Colon (tissue), 2 donors: ENCODE data around the gene TRPC4AP.
"Not testable (repeated sequence)": the region's sequence is repeated elsewhere in the genome, so short reads cannot be mapped to it uniquely, and the experiment has no call there.

ENCODE experiments used
- FAIRE-seq: peaks from 2 replicates; lab custom pipeline; 2012; peaks lifted over from hg19 to GRCh38; lab: Jason Lieb, UNC
- donor health status: control.
- donor health status: control.

TRPC4AP gene, protein sequence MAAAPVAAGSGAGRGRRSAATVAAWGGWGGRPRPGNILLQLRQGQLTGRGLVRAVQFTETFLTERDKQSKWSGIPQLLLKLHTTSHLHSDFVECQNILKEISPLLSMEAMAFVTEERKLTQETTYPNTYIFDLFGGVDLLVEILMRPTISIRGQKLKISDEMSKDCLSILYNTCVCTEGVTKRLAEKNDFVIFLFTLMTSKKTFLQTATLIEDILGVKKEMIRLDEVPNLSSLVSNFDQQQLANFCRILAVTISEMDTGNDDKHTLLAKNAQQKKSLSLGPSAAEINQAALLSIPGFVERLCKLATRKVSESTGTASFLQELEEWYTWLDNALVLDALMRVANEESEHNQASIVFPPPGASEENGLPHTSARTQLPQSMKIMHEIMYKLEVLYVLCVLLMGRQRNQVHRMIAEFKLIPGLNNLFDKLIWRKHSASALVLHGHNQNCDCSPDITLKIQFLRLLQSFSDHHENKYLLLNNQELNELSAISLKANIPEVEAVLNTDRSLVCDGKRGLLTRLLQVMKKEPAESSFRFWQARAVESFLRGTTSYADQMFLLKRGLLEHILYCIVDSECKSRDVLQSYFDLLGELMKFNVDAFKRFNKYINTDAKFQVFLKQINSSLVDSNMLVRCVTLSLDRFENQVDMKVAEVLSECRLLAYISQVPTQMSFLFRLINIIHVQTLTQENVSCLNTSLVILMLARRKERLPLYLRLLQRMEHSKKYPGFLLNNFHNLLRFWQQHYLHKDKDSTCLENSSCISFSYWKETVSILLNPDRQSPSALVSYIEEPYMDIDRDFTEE

DNA sequence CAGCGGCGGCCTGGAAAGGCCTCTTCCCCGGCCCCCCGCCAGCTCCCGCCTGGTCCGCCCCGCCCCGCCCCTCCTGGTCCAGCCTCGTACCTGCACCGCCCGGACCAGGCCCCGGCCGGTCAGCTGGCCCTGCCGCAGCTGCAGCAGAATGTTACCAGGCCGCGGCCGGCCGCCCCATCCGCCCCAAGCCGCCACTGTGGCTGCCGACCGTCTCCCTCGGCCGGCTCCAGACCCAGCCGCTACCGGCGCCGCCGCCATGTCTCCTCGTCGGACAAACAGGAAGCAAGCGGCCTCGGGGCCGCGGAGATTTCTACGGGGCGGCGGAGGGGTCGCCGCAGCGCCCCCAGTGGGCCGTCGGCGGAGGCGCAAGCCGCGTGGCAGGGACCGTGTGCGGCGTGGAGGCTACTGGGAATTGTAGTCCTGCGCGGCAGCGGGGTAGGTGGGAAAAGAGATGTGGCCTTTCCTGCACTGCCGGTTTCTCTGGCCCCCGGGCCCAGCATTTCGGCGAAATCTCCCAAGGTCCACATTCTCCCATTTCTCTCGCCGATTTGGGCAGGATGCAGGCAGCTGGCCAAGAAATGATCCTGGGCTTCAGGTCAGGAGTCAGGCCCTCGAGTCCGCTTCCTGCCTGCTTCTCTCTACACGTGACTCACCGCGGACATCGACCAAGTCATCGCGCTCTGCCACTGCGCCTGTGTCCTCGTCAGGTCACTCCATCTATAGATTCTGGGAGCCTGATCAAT is at the start of gene TRPC4AP:
TSS of gene TRPC4AP (minus strand) at position 284 of the 743 bp plus-strand sequence. CDS start at position 258, 26 bp downstream.
- FAIRE-seq = no peak

DNA sequence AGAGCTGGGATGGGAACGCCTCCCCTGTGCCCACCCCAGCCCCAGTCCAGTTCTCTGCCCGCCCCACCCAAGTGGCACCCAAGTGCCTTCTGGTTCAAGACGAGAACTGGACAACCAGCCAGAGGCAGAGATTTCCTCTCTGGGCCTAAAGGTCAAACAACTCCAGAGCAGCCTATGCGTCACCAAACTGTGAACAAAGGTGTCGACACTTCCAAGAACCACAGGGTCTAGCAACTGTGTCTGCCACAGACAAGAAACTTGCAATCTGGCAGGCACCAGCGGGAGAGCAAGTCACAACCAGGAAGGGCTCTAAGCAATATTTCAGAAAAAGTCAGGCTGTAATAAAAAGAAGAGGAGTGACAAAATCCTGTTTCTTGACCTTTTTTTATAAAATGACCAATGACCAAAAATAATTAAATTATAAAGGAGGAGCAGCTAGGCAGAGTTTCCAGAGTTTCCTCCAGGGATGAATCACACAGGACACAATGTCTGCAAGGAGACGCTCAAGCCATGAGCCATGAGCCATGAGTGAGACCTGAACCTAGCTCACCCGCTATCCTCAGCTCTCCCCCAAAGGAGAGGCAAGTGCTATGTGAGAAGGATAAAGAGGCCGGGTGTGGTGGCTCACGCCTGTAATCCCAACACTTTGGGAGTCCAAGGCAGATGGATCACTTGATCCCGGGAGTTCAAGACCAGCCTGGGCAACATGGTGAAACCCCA is 43.4 kb upstream of the TRPC4AP start:
- FAIRE-seq = no peak

DNA sequence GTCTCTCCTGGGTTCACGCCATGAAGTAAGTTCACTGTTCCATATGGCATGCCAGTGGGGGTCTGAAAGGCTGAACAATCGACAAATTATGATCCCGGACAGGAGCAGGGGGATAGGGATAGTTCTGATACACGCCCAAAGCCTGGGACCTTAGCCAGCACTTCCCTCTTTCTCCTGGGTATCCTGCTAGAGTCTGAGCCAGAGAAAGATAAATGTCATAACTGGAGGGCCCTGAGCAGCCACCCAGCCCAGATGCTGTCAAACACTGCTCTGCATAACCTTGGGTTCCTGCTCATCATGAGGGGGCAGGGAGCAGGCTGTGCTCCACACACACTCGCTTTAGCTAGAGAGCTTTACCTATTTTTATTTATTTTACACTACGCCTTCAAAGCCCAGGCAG is 42.3 kb upstream of the TRPC4AP start:
- FAIRE-seq = no peak

DNA sequence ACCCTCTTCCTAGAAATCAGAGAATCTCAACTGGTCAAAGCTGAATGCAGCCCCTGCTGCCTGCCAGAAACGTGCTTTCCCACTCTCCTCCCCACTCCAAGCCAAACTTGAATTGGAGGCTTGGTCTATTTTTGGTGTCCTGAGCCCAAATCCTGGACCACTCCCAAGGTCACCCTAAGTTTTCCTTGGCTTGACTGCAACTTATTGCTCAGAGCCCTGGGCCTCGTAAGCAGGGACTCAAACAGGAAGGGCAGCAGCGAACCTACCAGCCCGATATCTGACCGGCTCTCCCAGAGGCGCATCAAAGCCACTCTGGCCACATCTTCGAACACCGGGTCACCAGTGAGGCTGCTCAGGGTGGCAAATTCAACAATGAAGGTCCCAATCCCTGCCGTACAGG is 41.9 kb upstream of the TRPC4AP start:
- no peak for FAIRE-seq

DNA sequence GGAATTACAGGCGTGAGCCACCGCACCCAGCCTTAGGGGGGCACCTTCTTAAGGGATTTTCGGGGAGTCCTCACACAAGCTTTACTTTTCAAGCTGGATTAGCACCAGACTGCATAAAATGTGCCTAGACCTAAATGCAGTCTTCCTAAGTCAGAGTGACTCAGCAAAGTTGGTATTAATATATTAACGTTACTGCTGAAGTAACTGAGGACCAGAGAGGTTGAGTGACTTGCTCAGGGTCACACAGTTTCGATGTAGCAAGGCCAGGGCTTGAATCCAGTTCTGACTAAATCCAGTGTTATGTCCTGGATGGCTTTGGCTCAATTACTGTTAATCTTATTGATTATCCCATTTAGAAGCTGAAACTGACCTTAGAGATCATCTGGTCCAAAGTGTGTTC is 41.1 kb upstream of the TRPC4AP start:
- no peak for FAIRE-seq

DNA sequence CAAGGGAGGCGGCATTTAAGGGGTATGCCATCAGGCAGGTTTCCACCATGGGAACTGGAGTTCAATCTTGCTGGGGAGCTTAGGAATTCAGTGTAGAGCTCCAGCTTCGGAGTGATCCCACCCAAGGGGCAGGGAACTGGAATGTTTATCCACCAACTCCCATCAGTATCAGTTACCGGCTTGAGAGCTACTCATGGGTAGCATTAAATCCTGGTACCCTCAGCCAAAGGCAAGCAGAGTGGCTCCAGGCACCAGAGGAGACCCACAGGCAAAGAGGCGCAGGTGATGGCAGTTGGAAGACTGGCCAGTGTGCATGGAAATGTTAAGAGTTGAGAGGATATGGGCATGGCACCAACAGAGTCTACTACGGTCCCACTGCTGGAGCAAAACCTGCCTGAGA is 40.4 kb upstream of the TRPC4AP start:
- FAIRE-seq = no peak

DNA sequence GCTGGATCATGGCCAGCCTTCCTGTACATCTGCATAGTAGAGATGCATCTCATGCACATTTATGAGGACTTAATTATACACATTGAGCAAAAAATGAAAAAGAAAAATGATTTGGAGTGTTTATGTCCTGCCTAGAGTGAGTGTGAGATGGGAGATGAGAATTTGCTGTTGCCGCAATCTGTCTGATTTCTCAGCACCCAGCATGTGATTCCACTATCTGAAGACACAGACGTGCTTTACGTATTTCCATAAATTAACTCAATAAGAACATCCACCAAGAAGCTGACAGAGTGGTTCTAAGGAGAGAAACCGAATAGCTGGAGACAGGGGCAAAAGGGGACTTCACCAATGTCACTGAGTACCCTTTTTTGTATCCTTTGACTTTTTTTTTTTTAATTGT is 39.3 kb upstream of the TRPC4AP start:
- no peak for FAIRE-seq

DNA sequence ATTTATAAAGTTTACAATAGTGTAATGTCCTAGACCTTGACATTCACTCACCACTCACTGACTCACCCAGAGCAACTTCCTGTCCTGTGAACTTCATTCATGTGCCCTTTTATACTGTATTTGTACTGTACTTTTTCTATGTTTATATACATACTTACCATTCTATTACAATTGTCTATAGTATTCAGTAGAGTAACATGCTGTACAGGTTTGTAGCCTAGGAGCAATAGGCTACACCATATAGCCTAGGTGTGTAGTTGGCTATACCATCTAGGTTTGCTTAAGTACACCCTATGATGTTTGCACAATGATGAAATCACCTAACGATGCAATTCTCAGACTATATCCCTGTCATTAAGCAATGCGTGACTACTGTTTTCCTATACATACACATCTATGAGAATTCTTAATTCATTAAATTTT is 37.1 kb upstream of the TRPC4AP start:
- FAIRE-seq = no peak

DNA sequence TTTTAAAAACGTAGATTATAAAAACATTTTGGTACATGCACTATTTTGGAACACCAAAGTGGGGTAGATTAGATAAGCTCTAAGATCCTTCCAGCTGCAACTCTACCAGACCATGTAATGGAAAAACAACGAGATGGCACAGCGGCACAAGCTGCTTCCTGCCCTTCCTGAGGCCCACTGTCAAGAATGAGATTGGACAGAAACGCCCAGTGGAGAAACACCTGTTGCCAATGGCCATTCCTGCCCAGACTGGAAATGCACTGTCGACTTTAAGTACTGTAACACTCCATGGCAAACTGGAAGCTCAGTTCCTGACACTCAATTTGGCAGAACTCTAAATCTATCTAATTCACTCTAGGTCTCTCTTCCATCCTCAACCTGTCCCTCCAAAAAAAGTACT is 33.1 kb upstream of the TRPC4AP start:
- no peak for FAIRE-seq

DNA sequence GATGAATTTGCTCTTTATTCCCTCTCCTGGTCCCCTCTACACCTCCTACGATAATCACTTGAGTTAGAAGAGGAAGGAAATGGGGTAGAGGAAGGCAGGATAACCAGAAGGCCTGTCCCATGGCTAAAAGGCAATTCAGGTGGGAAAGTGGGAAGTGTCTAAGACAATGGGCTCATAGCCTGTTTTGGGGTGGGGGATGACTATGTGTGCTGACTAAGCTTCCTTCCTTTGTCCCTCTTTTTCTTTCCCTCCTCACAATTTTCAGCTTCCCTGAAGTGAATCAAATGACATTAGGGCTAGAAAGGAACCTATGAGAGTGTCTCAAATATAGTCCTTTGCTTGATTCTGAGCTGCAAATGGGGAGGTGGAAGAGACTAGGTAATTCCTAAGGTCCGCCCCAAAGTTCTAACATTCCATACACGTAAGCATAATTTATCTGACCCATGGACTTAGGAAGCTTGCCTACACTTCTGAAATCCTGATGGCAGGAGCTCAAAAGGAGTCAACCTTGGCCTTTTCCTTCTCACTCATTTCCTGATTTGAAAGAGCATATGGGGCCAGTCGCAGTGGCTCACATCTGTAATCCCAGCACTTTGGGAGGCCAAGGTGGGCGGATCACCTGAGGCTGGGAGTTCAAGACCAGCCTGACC is 30.3 kb upstream of the TRPC4AP start:
- FAIRE-seq = no peak

DNA sequence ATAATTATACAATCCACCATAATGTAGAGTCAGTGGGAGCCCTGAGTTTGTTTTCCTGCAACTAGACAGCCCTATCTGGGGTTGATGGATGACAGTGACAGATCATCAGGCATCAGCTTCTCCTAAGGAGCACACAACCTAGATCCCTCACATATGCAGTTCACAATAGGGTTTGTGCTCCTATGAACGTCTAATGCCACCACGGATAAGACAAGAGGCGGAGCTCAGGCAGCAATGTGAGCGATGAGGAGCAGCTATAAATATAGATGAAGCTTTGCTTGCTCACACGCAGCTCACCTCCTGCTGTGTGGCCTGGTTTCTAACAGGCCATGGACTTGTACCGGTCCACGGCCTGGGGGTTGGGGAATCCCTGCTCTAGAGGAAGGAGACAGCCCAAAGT is 28.6 kb upstream of the TRPC4AP start:
- no peak for FAIRE-seq

DNA sequence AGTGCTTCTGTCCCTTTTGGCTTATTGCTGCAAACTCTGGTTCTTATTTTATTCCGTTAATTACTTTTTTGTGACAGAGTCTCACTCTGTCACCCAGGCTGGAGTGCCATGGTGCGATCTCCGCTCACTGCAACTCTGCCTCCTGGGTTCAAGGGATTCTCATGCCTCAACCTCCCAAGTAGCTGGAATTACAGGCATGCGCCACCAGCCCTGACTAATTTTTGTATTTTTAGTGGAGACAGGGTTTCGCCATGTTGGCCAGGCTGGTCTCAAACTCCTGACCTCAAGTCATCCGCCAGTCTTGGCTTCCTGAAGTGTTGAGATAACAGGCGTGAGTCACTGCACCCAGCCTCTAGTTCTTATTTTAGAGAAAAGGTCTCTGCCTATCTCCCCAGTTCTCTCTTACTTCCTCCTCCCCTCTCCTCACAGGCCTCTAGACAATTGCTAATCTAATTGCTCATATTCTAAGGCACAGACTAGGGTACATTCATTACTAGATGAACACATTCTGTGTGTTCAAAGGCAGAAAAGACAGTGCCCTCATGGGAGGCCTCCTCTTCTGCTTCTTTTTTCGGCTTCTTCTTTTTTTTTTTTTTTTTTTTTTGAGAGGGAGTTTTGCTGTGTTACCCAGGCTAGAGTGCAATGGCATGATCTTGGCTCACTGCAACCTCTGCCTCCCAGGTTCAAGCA is 27.6 kb upstream of the TRPC4AP start:
- FAIRE-seq = no peak

DNA sequence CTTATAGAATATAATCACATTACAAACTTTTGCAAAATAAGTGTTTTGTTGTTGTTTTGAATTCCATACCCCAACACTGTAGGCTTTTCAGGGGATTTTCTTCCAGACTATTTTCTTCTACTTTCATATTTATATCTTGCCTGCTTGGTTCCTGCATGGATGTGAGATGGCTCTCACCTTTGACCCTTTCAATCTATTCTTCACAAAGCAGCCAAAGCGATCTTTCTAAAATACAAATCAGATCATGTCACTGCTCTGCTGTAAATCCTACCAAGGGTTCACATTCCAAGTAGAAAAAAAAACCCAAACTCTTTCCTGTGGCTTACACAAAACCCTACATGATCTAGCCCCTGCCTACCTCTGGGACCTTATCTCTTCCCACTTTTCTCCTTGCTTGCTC is 25.0 kb upstream of the TRPC4AP start:
- FAIRE-seq = no peak

DNA sequence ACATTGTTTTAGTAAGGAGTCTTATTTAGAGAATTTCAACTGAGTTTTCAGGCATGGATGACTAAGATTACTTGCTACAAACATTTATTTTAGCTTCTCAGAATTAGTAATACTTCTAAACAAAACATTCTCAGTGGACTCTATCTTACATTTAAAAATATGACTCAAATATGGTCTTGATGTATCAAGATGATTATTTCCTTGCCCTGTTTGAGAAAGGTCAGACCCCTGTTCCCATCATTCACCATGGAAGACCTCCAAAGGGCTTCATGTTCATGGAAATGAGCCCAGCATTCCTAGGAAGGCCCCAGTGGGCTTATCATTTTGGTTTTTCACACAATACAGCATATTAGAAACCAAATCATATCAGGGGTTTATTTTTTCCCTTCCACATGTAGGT is 24.6 kb upstream of the TRPC4AP start:
- no peak for FAIRE-seq

DNA sequence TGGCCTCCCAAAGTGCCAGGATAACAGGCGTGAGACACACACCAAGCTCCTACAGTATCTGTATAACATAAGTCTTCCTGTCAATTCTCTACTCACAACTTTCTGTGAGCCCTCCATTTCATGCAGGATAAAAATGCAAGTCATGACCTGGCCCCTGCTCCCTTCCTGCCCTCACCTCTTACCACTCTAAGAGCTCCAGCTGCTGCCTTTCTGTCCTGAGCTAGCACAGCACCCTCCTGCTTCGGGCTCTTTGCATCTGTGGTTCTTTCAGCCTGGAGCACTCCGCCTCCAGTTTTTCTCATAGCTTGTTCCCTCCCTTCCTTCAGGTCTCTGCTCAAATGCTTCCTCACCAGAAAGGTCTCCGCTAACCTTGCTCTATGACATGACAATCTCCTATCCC is 23.7 kb upstream of the TRPC4AP start:
- no peak for FAIRE-seq

DNA sequence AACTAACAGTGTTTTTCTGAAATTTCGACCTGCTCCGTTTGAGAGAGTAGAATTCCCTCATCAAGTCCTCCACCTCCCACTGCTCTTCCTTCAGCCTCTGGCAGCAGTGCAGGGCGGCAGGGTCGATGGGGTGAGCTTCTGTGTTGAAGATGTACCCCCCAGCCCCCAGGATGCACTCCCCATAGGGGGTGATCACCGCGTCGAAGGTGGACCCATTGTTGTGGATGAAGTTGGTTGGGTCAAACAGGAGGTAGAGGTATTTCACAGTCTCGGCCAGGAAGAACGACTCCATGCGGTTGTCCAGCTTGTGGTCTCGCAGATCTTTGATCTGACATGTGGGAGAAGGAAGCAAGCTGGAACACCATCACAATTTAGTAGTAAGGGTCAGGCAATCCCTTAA is 23.0 kb upstream of the TRPC4AP start:
- no peak for FAIRE-seq

DNA sequence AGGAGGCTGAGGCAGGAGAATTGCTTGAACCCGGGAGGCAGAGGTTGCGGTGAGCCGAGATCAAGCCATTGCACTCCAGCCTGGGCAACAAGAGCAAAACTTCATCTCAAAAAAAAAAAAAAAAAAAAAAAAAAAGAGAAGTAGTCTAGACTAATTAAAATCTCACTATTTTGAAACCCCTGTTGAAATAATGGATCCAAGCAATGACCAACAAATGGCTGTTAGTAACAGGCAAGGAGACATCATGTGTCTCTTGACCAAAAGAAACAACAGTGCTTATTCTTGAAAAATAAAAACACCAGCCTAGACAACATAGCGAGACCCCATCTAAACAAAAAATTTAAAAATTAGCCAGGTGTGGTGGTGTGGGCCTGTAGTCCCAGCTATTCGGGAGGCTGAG is 19.7 kb upstream of the TRPC4AP start:
- not testable (repeated sequence) for FAIRE-seq

DNA sequence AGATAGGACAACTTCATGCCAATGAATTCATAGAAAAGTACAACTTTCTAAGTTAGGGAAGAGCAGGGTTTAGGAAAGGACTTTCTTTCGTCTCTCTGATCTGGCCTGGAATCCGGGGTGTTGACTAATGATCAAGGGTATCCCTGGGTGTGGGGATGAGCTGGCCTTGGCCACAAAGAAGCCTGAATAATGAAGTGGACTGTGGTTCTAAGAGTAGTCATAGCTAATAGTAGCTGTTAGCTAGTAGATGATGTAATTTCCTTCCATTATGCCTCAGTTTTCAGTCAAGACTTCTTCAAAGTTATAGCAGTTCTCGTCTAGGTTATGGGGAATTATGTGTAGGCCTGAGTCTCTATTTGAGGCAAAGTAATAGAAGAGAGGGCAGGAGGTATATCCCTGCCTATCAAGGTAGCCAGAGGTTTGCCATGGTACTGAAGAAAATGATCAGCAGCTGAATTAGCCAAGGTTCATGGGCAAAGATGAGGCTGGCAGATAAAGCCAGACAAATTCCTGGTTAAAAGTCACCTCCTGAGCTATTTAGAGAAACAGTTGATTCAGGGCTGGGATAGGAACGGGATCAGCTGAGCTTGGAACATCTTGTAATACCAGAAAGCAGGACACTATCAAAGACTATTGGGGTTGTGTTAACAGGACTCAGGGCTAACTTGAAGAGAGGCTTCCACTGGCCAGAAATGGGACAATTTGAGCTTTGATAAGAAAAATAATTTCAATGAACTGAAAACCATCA is 18.7 kb upstream of the TRPC4AP start:
- no peak for FAIRE-seq

DNA sequence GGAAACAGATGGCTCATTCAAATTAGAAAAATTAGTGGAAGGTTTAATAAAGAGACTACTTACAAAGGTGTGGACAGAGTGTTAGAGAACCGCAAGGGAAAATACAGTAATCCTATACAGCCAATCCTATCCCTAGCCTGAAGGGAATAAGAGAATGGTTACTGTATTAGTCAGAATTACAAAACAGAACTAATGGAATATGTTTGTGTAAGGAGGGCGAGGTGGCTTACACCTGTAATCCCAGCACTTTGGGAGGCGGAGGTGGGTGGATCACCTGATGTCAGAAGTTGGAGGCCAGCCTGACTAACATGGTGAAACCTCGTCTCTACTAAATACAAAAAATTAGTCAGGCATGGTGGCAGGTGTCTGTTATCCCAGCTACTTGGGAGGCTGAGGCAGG is 16.3 kb upstream of the TRPC4AP start:
- no peak for FAIRE-seq

DNA sequence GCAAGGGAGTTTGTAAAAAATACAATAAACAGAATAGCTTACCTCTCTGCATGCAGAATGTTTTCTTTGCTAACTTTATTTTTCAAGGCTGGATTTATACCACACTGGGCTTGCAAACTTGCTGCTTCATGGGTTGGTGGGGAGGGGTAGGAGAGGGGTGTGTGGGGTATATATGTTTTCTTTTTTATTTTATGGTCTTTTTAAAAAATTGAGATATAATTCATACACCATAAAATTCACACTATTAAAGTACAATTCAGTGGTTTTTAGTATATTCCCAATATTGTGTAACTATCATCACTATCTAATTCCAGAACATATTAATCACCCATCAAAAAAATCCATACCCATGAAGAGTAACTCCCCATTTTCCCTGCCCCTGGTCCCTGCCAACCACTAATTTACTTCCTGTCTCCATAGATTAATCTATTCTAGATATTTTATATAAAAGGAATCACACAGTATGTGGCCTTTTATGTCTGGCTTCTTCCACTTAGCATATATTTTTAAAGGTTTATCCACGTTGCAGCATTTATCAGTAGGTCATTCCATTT is 14.3 kb upstream of the TRPC4AP start:
- no peak for FAIRE-seq
